ENCODE measurements around the gene PAK1IP1.

The PAK1IP1 gene

GRCh38 chr6:10756085-10756484 is 61.3 kb downstream of the PAK1IP1 start:
- TF ChIP-seq GATA3 (IDR thresholded peaks at IDR 0.05; ENCODE audit: low read depth, low read length): no peak
- no peak for TF ChIP-seq GATA2 (IDR thresholded peaks at IDR 0.05; ENCODE audit: low read depth, low read length)

Measured in SH-SY5Y (cell line).